Measurements from ENCODE around the gene PTPN14. TPM values are rescaled to one million over a fixed set of nuclear protein-coding genes. Genes with fewer than 3 reads are reported as not detected.

The PTPN14 gene
- total RNA-seq, 1 donor = 104 TPM

DNA sequence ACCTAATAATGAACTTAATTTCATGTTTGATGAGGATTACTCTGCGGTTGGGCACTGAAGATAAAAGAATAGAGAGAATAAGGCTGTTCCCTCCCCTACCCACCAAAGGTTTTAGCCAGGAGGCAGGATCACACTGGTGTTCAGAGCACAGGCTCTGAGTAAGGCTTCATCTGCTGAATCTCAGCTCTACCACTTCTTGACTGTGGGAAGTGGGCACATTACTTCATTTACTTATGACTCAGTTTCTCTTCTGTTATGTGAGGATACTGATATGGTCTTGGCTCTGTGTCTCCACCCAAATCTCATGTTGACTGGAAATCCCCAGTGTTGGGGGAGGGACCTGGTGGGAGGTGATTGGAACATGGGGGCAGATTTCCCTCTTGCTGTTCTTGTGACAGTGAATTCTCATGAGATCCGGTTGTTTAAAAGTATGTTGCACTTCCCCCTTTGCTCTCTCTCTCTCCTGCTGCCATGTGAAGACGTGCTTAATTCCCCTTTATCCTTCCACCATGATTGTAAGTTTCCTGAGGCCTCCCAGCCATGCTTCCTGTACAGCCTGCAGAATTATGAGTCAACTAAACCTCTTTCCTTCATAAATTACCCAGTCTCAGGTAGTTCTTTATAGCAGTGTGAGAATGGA is 190.8 kb downstream of the PTPN14 start:
- DNase-seq (ENCODE audit: low read depth) = no peak
- TF ChIP-seq, protein P1, sequence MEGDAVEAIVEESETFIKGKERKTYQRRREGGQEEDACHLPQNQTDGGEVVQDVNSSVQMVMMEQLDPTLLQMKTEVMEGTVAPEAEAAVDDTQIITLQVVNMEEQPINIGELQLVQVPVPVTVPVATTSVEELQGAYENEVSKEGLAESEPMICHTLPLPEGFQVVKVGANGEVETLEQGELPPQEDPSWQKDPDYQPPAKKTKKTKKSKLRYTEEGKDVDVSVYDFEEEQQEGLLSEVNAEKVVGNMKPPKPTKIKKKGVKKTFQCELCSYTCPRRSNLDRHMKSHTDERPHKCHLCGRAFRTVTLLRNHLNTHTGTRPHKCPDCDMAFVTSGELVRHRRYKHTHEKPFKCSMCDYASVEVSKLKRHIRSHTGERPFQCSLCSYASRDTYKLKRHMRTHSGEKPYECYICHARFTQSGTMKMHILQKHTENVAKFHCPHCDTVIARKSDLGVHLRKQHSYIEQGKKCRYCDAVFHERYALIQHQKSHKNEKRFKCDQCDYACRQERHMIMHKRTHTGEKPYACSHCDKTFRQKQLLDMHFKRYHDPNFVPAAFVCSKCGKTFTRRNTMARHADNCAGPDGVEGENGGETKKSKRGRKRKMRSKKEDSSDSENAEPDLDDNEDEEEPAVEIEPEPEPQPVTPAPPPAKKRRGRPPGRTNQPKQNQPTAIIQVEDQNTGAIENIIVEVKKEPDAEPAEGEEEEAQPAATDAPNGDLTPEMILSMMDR (IDR thresholded peaks at IDR 0.05; ENCODE audit: insufficient read depth, low read depth, low read length) = no peak

DNA sequence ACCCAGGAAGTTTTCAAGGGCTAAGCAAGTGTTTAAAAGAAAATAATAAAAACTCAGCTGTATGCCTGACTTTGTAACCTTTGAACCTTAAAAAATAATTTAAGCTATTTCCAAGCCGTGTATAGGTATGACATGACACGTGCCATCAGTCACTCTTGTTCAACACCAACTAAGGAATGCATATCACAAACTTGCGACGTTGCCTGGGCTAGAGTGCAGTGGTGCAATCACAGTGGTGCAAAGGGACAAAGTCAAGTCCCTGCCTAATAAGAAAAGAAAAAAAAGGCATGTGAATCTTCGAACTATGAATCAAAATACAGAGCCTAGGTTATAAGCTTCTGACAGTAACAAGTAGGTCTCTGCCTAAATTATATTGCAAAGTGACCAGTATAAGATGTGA is 191.3 kb downstream of the PTPN14 start:
- TF ChIP-seq, protein P1 (IDR thresholded peaks at IDR 0.05; ENCODE audit: insufficient read depth, low read depth, low read length) = no peak
- DNase-seq (ENCODE audit: low read depth) = no peak
- no peak overlapping the region for H3K4me3 ChIP-seq (ENCODE audit: low read depth, low read length)

More for the DNA sequence above, 190.8 kb downstream of the PTPN14 start:
- no peak overlapping the region for H3K4me3 ChIP-seq (ENCODE audit: low read depth, low read length)

DNA sequence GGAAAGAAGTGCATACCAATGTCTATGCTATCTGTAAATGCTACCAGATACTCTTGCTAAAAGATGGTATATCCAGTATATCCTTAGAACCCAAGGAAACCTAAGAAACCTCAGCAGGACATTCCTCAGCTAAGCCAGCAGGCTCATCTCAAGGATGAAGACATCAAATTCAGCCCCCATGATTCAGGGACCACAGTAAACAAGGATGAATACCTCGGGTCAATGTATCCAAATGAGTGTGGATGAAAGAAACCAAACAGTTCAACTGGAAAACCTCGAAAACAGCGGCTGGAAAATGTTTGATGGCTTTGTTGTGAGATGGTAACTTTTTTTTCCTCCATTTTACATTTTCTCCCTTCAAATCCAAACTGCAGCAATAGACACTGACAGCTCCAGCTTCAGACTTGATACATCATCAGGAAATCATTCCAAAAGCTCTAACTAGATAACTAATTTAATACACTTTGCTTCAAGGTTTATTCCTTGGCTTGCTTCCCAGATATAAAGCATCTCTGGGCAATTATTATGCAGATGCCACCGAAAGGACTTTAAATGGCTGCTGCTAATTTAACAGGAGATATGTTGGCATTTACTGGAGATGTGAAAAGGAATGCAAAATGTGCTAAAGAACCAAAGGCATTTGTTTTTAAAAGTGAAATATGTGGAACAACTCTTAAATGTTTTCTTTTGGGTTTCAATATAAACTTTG is 196.8 kb downstream of the PTPN14 start:
- peak; percentile 47 for DNase-seq (ENCODE audit: low read depth)
- TF ChIP-seq, protein P1 (IDR thresholded peaks at IDR 0.05; ENCODE audit: insufficient read depth, low read depth, low read length) = no peak
- no peak overlapping the region for H3K4me3 ChIP-seq (ENCODE audit: low read depth, low read length)

DNA sequence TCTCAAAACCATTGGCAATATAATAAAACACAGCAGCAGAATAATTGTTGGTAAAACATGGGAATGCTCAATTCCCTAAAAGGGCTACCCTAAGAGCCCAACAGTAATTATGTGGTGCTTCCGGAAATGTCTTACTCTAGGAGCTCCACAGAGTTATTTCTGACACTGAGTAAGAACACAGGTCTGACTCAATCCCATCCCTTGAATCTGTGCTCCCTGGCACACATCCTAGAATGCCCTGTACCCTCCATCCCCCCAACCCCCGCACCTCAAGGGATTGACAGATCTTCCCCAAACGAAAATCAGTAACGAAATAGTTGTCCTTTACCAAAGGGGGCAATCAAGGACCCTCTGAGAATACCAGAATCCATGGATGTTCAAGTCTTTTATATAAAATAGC is 198.6 kb downstream of the PTPN14 start:
- no peak overlapping the region for H3K4me3 ChIP-seq (ENCODE audit: low read depth, low read length)
- DNase-seq (ENCODE audit: low read depth) = no peak

DNA sequence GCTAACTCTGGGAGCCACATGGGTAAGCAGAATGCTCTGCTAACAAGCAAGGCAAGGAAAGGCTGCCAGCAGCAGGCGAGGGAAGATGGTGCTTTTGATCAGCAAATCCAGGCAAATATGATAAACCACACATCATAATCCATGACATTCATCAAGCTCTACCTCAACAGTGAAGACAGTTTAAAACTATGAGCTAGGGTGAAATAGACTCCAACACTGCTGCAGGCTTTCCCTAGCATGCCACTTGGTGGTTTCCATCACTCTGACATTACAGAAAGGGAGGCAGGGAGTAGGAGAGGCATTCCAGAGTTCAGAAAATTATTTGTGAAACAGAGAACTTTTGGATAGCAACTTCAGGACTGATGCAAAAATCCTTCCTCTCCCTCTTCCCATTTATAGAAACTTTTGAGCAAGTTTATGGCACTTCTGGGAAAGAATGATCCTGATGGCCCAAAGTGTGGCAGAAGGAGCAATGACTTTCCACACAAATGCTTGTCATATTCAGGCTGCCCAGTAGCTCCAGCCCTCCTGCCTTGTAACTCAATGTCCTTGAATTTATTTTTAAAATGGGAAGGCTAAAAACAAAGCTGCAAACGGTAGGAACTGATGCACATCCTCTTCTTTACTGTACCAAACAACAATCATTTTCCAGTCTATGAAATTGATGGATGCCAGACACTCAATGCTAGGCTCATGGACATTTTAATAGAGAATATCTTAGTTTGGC is 199.7 kb downstream of the PTPN14 start:
- H3K4me3 ChIP-seq (ENCODE audit: low read depth, low read length) = no peak overlapping the region
- TF ChIP-seq, protein P1 (IDR thresholded peaks at IDR 0.05; ENCODE audit: insufficient read depth, low read depth, low read length) = no peak
- DNase-seq (ENCODE audit: low read depth) = no peak

More for the DNA sequence above, 198.6 kb downstream of the PTPN14 start:
- TF ChIP-seq, protein P1 (IDR thresholded peaks at IDR 0.05; ENCODE audit: insufficient read depth, low read depth, low read length) = no peak

DNA sequence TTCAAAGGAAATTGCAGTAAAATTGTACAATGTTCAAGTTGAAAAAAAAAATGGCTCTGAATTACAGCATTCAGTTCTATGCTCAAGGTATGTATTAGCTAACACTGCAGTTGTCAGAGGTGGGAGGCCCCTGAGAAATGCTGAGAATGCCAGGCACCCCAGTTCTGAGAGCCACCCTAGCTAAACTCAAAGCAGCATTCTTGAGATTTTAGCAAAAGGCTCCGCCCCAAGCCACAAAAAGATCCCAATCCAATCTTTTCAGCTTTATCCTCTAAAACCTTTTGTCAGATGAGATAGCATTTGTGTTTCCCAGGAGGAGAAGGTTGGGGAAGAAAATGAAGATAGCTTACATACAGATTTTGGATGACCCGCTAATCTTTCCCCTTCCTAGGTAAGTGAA is 201.6 kb downstream of the PTPN14 start:
- no peak overlapping the region for H3K4me3 ChIP-seq (ENCODE audit: low read depth, low read length)
- TF ChIP-seq, protein P1 (IDR thresholded peaks at IDR 0.05; ENCODE audit: insufficient read depth, low read depth, low read length) = no peak
- DNase-seq (ENCODE audit: low read depth) = no peak
